HepG2 (cell line): Measurements from ENCODE around the gene LACTBL1. TPM values are rescaled to one million over a fixed set of nuclear protein-coding genes. Genes with fewer than 3 reads are reported as not detected.

Experiments used
- MYC ChIP-seq: sonication (generic); formaldehyde crosslinking; IDR thresholded peaks from 2 replicates; pipeline ENCODE4 v1.9.0; 2021; ENCODE audit warnings: missing genetic modification reagents, borderline replicate concordance
- PRPF4 ChIP-seq: fragments of 200-400 bp; formaldehyde crosslinking; IDR thresholded peaks from 2 replicates; pipeline ENCODE4 v1.6.1; 2016; ENCODE audit warnings: low read length, low read depth; ENCODE audit not compliant: poor library complexity, severe bottlenecking
- SAFB2 ChIP-seq: sonication (generic); formaldehyde crosslinking; IDR thresholded peaks from 2 replicates; pipeline ENCODE4 v1.5.1; 2020; ENCODE audit warnings: missing genetic modification reagents, low read depth, mild to moderate bottlenecking, borderline replicate concordance
- SRSF9 ChIP-seq: fragments of 200-400 bp; formaldehyde crosslinking; IDR thresholded peaks from 2 replicates; pipeline ENCODE4 v1.6.1; 2018; ENCODE audit warnings: borderline replicate concordance, mild to moderate bottlenecking, low read depth, low read length; ENCODE audit not compliant: insufficient read depth, poor library complexity, severe bottlenecking
- ZNF253 ChIP-seq: sonication (generic); formaldehyde crosslinking; IDR thresholded peaks from 2 replicates; pipeline ENCODE4 v1.8.0; 2022; ENCODE audit warnings: mild to moderate bottlenecking, missing genetic modification reagents, borderline replicate concordance
- ZNF367 ChIP-seq: sonication (generic); formaldehyde crosslinking; IDR thresholded peaks from 2 replicates; pipeline ENCODE4 v1.4.0; 2020; ENCODE audit warnings: missing genetic modification reagents, borderline replicate concordance
- ZNF614 ChIP-seq: IDR thresholded peaks from 2 replicates; pipeline ENCODE4 v1.6.1; 2018; ENCODE audit warnings: missing biosample characterization, missing genetic modification reagents, inconsistent platforms, borderline replicate concordance
- ZNF724P ChIP-seq: sonication (generic); formaldehyde crosslinking; IDR thresholded peaks from 2 replicates; pipeline ENCODE4 v1.8.0; 2022; ENCODE audit warnings: missing genetic modification reagents, borderline replicate concordance
- ZNF768 ChIP-seq: sonication (generic); formaldehyde crosslinking; IDR thresholded peaks from 2 replicates; pipeline ENCODE4 v1.4.0; 2020; ENCODE audit warnings: missing genetic modification reagents
- polyA plus RNA-seq, 8 experiments: library from polyadenylated mRNA; depleted of rRNA in 3 of 8; stranded (reverse) in 7 of 8; unstranded in 1 of 8; fragments of >200 nt; fragmentation: Illumina TruSeq in 4 of 8; extraction: Trizol in 4 of 8; gene quantifications; 2 replicates each; pipeline versions ENCODE4 v1.2.1 to v1.2.3, GENCODE V29; 2011 to 2016; ENCODE audit warnings: low read depth in 4 of 8, missing spikeins in 1 of 8, mixed read lengths in 1 of 8; ENCODE audit not compliant: insufficient read depth in 1 of 8
- total RNA-seq, 5 experiments: library from RNA; depleted of rRNA; stranded (reverse); fragments of >200 nt; fragmentation: Illumina TruSeq; extraction: Trizol; gene quantifications; 2 replicates each; pipeline ENCODE4 v1.2.3, GENCODE V29; 2016; ENCODE audit warnings: low read depth in 1 of 5
- TF ChIP-seq, protein P1 (sequence below): sonication (generic); formaldehyde crosslinking; IDR thresholded peaks from 2 replicates; pipeline ENCODE4 v1.4.0; 2020; ENCODE audit warnings: missing genetic modification reagents, mild to moderate bottlenecking, borderline replicate concordance
- TF ChIP-seq, protein P2 (sequence below): sonication (generic); formaldehyde crosslinking; IDR thresholded peaks from 2 replicates; pipeline ENCODE4 v1.5.1; 2020; ENCODE audit warnings: missing genetic modification reagents, mild to moderate bottlenecking, borderline replicate concordance
- TF ChIP-seq, protein P3 (sequence below): sonication (generic); formaldehyde crosslinking; IDR thresholded peaks from 2 replicates; pipeline ENCODE4 v1.4.0; 2020; ENCODE audit warnings: missing genetic modification reagents
- TF ChIP-seq, protein P4 (sequence below): IDR thresholded peaks from 2 replicates; pipeline ENCODE4 v1.6.1; 2016; ENCODE audit warnings: mild to moderate bottlenecking
- TF ChIP-seq, protein P5 (sequence below): sonication (generic); formaldehyde crosslinking; IDR thresholded peaks from 2 replicates; pipeline ENCODE4 v1.9.0; 2021; ENCODE audit warnings: missing genetic modification reagents, borderline replicate concordance

LACTBL1 gene
- total and polyA plus RNA-seq, 2 of the 13 experiments (the other 11 are each of a cell fraction or from before 2014, with no cell fraction given), result 0.12 to 1.3 TPM

DNA sequence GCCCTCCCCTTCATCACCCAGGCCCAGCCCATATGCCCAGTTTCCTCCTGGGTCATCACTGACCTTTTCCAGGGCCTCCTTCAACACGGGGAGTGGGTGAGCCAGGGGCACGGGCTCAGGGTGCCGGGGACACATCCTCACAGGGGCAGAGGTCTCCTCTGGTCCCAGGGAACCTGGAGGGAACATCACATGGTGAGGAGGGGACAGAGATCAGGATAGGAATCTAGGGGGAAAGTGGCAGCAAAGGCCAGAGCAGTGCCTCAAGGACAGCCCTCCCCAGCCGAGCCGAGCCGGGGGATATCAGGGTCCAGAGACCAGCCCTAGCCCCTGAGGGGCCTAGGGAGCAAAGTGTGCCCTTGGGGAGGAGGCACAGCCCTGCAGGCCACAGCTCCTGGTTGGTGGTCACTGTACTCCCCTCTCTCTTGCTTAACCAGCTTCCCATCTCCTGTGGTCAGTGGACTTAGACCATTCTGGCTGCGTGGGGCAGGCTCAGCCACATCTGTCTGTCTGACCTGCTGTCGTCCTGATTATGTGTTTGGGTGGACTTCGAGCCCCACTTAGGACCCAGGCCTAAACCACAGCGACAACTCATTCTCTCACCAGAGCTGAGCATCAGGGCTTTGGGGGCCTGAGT lies 9.5 kb downstream of the LACTBL1 start (continued):
- TF ChIP-seq, protein P1, sequence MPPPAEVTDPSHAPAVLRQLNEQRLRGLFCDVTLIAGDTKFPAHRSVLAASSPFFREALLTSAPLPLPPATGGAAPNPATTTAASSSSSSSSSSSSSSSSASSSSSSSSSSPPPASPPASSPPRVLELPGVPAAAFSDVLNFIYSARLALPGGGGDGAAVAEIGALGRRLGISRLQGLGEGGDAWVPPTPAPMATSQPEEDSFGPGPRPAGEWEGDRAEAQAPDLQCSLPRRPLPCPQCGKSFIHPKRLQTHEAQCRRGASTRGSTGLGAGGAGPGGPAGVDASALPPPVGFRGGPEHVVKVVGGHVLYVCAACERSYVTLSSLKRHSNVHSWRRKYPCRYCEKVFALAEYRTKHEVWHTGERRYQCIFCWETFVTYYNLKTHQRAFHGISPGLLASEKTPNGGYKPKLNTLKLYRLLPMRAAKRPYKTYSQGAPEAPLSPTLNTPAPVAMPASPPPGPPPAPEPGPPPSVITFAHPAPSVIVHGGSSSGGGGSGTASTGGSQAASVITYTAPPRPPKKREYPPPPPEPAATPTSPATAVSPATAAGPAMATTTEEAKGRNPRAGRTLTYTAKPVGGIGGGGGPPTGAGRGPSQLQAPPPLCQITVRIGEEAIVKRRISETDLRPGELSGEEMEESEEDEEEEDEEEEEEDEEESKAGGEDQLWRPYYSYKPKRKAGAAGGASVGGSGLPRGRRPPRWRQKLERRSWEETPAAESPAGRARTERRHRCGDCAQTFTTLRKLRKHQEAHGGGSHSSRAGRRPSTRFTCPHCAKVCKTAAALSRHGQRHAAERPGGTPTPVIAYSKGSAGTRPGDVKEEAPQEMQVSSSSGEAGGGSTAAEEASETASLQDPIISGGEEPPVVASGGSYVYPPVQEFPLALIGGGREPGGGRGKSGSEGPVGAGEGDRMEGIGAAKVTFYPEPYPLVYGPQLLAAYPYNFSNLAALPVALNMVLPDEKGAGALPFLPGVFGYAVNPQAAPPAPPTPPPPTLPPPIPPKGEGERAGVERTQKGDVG (CRISPR knock-in tag), result no peak
- TF ChIP-seq, protein P2, sequence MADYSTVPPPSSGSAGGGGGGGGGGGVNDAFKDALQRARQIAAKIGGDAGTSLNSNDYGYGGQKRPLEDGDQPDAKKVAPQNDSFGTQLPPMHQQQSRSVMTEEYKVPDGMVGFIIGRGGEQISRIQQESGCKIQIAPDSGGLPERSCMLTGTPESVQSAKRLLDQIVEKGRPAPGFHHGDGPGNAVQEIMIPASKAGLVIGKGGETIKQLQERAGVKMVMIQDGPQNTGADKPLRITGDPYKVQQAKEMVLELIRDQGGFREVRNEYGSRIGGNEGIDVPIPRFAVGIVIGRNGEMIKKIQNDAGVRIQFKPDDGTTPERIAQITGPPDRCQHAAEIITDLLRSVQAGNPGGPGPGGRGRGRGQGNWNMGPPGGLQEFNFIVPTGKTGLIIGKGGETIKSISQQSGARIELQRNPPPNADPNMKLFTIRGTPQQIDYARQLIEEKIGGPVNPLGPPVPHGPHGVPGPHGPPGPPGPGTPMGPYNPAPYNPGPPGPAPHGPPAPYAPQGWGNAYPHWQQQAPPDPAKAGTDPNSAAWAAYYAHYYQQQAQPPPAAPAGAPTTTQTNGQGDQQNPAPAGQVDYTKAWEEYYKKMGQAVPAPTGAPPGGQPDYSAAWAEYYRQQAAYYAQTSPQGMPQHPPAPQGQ (CRISPR knock-in tag), result no peak
- TF ChIP-seq ZNF253 (no peak), ZNF724P (CRISPR knock-in tag) (no peak), ZNF367 (no peak), SAFB2 (CRISPR knock-in tag) (no peak), SRSF9 (no peak), MYC (CRISPR knock-in tag) (peak; percentile 57; the same call in 1 of the 2 replicates), ZNF614 (CRISPR knock-in tag) (no peak), PRPF4 (no peak), ZNF768 (CRISPR knock-in tag) (0 out of 2 replicates have a peak, but pooled peaks have one; percentile 30)
- TF ChIP-seq, protein P3, sequence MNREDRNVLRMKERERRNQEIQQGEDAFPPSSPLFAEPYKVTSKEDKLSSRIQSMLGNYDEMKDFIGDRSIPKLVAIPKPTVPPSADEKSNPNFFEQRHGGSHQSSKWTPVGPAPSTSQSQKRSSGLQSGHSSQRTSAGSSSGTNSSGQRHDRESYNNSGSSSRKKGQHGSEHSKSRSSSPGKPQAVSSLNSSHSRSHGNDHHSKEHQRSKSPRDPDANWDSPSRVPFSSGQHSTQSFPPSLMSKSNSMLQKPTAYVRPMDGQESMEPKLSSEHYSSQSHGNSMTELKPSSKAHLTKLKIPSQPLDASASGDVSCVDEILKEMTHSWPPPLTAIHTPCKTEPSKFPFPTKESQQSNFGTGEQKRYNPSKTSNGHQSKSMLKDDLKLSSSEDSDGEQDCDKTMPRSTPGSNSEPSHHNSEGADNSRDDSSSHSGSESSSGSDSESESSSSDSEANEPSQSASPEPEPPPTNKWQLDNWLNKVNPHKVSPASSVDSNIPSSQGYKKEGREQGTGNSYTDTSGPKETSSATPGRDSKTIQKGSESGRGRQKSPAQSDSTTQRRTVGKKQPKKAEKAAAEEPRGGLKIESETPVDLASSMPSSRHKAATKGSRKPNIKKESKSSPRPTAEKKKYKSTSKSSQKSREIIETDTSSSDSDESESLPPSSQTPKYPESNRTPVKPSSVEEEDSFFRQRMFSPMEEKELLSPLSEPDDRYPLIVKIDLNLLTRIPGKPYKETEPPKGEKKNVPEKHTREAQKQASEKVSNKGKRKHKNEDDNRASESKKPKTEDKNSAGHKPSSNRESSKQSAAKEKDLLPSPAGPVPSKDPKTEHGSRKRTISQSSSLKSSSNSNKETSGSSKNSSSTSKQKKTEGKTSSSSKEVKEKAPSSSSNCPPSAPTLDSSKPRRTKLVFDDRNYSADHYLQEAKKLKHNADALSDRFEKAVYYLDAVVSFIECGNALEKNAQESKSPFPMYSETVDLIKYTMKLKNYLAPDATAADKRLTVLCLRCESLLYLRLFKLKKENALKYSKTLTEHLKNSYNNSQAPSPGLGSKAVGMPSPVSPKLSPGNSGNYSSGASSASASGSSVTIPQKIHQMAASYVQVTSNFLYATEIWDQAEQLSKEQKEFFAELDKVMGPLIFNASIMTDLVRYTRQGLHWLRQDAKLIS (CRISPR knock-in tag), result no peak
- TF ChIP-seq, protein P4, sequence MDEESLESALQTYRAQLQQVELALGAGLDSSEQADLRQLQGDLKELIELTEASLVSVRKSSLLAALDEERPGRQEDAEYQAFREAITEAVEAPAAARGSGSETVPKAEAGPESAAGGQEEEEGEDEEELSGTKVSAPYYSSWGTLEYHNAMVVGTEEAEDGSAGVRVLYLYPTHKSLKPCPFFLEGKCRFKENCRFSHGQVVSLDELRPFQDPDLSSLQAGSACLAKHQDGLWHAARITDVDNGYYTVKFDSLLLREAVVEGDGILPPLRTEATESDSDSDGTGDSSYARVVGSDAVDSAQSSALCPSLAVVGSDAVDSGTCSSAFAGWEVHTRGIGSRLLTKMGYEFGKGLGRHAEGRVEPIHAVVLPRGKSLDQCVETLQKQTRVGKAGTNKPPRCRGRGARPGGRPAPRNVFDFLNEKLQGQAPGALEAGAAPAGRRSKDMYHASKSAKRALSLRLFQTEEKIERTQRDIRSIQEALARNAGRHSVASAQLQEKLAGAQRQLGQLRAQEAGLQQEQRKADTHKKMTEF (CRISPR knock-in tag), result no peak
- TF ChIP-seq, protein P5, sequence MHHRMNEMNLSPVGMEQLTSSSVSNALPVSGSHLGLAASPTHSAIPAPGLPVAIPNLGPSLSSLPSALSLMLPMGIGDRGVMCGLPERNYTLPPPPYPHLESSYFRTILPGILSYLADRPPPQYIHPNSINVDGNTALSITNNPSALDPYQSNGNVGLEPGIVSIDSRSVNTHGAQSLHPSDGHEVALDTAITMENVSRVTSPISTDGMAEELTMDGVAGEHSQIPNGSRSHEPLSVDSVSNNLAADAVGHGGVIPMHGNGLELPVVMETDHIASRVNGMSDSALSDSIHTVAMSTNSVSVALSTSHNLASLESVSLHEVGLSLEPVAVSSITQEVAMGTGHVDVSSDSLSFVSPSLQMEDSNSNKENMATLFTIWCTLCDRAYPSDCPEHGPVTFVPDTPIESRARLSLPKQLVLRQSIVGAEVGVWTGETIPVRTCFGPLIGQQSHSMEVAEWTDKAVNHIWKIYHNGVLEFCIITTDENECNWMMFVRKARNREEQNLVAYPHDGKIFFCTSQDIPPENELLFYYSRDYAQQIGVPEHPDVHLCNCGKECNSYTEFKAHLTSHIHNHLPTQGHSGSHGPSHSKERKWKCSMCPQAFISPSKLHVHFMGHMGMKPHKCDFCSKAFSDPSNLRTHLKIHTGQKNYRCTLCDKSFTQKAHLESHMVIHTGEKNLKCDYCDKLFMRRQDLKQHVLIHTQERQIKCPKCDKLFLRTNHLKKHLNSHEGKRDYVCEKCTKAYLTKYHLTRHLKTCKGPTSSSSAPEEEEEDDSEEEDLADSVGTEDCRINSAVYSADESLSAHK (CRISPR knock-in tag), result no peak
